ENCODE measurements around the gene ATXN7L2.

GRCh38 chr1:109493805-109494539 is 10.3 kb downstream of the ATXN7L2 start, which contains the start of gene CYB561D1:
- TF ChIP-seq CTCF (IDR thresholded peaks at IDR 0.05) (peak; percentile 92 to 95 (median 92)), EP300 (IDR thresholded peaks at IDR 0.05) (no peak), POLR2A (IDR thresholded peaks at IDR 0.05) (peak; percentile 46)
